SK-N-SH treated with all-trans-retinoic acid at 6 μM for 48 hours (cell line): Measurements from ENCODE around the gene WDR62.
A peak's percentile ranks its signal among the peaks of the same experiment; 100 is the strongest.

Experiments
- ATAC-seq: fragments of 200-7000 bp; cut with Tn5 transposase; 3 replicates; pipeline ENCODE4 v1.9.1; 2020; ENCODE audit warnings: mild to moderate bottlenecking, moderate library complexity
- ARNTL ChIP-seq: fragments of 450-650 bp; formaldehyde crosslinking; IDR thresholded peaks from 2 replicates; pipeline ENCODE4 v1.5.0; 2020; ENCODE audit warnings: low read depth, mild to moderate bottlenecking, moderate library complexity, borderline replicate concordance
- BACH2 ChIP-seq: fragments of 250-450 bp; sonication (Bioruptor Pico); IDR thresholded peaks from 2 replicates; pipeline ENCODE4 v1.9.0; 2021; ENCODE audit warnings: mild to moderate bottlenecking, borderline replicate concordance
- CSDC2 ChIP-seq: fragments of 250-450 bp; sonication (Bioruptor Pico); IDR thresholded peaks from 2 replicates; pipeline ENCODE4 v1.5.0; 2020; ENCODE audit warnings: mild to moderate bottlenecking, moderate library complexity
- CSRNP3 ChIP-seq: fragments of 250-450 bp; sonication (Bioruptor Pico); IDR thresholded peaks from 2 replicates; pipeline ENCODE4 v1.5.1; 2021; ENCODE audit warnings: mild to moderate bottlenecking, moderate library complexity
- ESRRG ChIP-seq: fragments of 250-450 bp; sonication (Bioruptor Pico); IDR thresholded peaks from 2 replicates; pipeline ENCODE4 v1.6.1; 2021; ENCODE audit warnings: mild to moderate bottlenecking
- GLIS3 ChIP-seq: fragments of 250-450 bp; sonication (Bioruptor Pico); IDR thresholded peaks from 2 replicates; pipeline ENCODE4 v1.5.0; 2020; ENCODE audit warnings: mild to moderate bottlenecking, moderate library complexity
- ISL1 ChIP-seq: fragments of 250-450 bp; sonication (Bioruptor Pico); IDR thresholded peaks from 2 replicates; pipeline ENCODE4 v2.1.2; 2022; ENCODE audit warnings: mild to moderate bottlenecking, moderate library complexity
- OSR1 ChIP-seq: fragments of 250-450 bp; sonication (Bioruptor Pico); IDR thresholded peaks from 2 replicates; pipeline ENCODE4 v1.8.0; 2022; ENCODE audit warnings: moderate library complexity, mild to moderate bottlenecking, inconsistent platforms
- PATZ1 ChIP-seq: fragments of 250-450 bp; sonication (Bioruptor Pico); IDR thresholded peaks from 2 replicates; pipeline ENCODE4 v1.8.0; 2020; ENCODE audit warnings: mild to moderate bottlenecking, moderate library complexity, borderline replicate concordance
- PPARA ChIP-seq: fragments of 250-450 bp; sonication (Bioruptor Pico); IDR thresholded peaks from 2 replicates; pipeline ENCODE4 v1.5.0; 2020; ENCODE audit warnings: mild to moderate bottlenecking, borderline replicate concordance
- RARB ChIP-seq: fragments of 250-450 bp; sonication (Bioruptor Pico); IDR thresholded peaks from 2 replicates; pipeline ENCODE4 v1.8.0; 2021; ENCODE audit warnings: mild to moderate bottlenecking, moderate library complexity
- SNAI2 ChIP-seq: fragments of 250-450 bp; sonication (Bioruptor Pico); IDR thresholded peaks from 2 replicates; pipeline ENCODE4 v1.5.0; 2020; ENCODE audit warnings: mild to moderate bottlenecking, moderate library complexity
- TCF4 ChIP-seq: fragments of 250-450 bp; sonication (Bioruptor Pico); IDR thresholded peaks from 2 replicates; pipeline ENCODE4 v1.8.0; 2021; ENCODE audit warnings: mild to moderate bottlenecking, moderate library complexity, borderline replicate concordance
- TOX ChIP-seq: fragments of 250-450 bp; sonication (Bioruptor Pico); IDR thresholded peaks from 2 replicates; pipeline ENCODE4 v1.8.0; 2021; ENCODE audit warnings: mild to moderate bottlenecking, moderate library complexity, borderline replicate concordance
- ZC3H10 ChIP-seq: fragments of 250-450 bp; sonication (Bioruptor Pico); IDR thresholded peaks from 2 replicates; pipeline ENCODE4 v1.5.1; 2021; ENCODE audit warnings: mild to moderate bottlenecking, moderate library complexity
- ZFP3 ChIP-seq: fragments of 250-450 bp; sonication (Bioruptor Pico); IDR thresholded peaks from 2 replicates; pipeline ENCODE4 v1.5.0; 2020; ENCODE audit warnings: mild to moderate bottlenecking, moderate library complexity
- ZFP30 ChIP-seq: fragments of 450-650 bp; formaldehyde crosslinking; IDR thresholded peaks from 2 replicates; pipeline ENCODE4 v1.5.0; 2022; ENCODE audit warnings: mild to moderate bottlenecking, moderate library complexity
- ZNF565 ChIP-seq: fragments of 450-650 bp; formaldehyde crosslinking; conservative IDR thresholded peaks from 2 replicates; pipeline ENCODE4 v1.5.0; 2020; ENCODE audit warnings: low read depth, mild to moderate bottlenecking, moderate library complexity
- ZNF70 ChIP-seq: fragments of 450-650 bp; formaldehyde crosslinking; IDR thresholded peaks from 2 replicates; pipeline ENCODE4 v1.5.0; 2020; ENCODE audit warnings: mild to moderate bottlenecking, moderate library complexity
- ZNF8 ChIP-seq: fragments of 450-650 bp; formaldehyde crosslinking; IDR thresholded peaks from 2 replicates; pipeline ENCODE4 v1.5.0; 2020; ENCODE audit warnings: mild to moderate bottlenecking, moderate library complexity
- TF ChIP-seq, protein P1 (sequence below): fragments of 250-450 bp; sonication (Bioruptor Pico); IDR thresholded peaks from 2 replicates; pipeline ENCODE4 v1.8.0; 2021; ENCODE audit warnings: low read depth, mild to moderate bottlenecking, moderate library complexity, borderline replicate concordance
- TF ChIP-seq, protein P2 (sequence below): fragments of 250-450 bp; sonication (Bioruptor Pico); IDR thresholded peaks from 2 replicates; pipeline ENCODE4 v1.5.0; 2020; ENCODE audit warnings: mild to moderate bottlenecking, moderate library complexity

The WDR62 gene

DNA sequence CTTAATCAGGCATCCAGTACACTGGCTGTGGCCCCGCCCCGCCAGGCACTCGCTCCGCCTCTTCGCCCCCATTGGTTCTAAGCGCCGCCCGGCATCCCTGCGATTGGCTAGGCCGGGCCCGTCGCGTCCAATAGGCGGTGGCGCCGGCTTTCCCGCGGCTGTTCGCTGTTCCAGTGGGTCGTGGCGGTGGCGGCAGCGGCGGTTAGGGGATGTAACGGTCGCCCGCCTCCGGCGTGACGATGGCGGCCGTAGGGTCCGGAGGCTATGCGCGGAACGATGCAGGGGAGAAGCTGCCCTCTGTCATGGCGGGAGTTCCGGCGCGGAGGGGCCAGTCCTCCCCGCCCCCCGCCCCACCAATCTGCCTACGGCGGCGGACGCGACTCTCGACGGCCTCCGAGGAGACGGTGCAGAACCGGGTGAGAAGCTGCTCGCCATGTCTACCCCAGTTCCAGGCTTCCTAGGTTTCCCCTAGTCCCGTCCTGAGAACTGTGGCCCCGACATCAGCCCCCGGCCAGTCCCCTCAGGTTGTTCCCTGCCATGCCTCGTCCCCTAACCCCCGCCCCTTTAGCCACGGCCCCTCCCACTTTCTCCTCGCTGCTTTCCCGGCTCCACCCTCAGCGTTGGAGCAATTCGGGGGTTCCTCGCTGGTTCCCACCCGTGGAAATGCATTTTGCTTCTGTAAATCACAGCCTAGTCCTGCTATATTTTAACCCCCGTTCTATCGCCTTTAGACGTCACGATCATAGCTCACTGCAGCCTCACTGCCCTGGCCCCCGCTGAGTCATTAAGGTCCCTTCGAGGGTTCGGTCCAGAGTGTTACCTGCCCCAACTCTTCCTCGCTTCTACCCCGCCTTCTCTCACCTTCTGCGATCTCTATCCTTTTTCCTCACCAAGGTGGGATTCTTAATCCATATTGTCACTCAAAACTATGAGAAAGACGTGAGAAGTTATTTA is at the start of gene WDR62:
Gene WDR62, plus strand, starts transcription at position 165 of the 954 bp plus-strand sequence. Its CDS starts 75 bp downstream, at position 240.
- ATAC-seq, result peak; percentile 88
- TF ChIP-seq TCF4 (CRISPR knock-in tag) (no peak), ZNF70 (CRISPR knock-in tag) (no peak), CSDC2 (CRISPR knock-in tag) (no peak), ZFP30 (CRISPR knock-in tag) (no peak), CSRNP3 (CRISPR knock-in tag) (no peak), OSR1 (CRISPR knock-in tag) (no peak), BACH2 (CRISPR knock-in tag) (no peak), TOX (CRISPR knock-in tag) (no peak), GLIS3 (no peak), ZNF565 (no peak), ISL1 (CRISPR knock-in tag) (no peak), SNAI2 (no peak), RARB (CRISPR knock-in tag) (no peak), ARNTL (CRISPR knock-in tag) (no peak), ZFP3 (no peak), ZNF8 (no peak), PPARA (CRISPR knock-in tag) (no peak), ZC3H10 (CRISPR knock-in tag) (no peak)
- TF ChIP-seq, protein P1, sequence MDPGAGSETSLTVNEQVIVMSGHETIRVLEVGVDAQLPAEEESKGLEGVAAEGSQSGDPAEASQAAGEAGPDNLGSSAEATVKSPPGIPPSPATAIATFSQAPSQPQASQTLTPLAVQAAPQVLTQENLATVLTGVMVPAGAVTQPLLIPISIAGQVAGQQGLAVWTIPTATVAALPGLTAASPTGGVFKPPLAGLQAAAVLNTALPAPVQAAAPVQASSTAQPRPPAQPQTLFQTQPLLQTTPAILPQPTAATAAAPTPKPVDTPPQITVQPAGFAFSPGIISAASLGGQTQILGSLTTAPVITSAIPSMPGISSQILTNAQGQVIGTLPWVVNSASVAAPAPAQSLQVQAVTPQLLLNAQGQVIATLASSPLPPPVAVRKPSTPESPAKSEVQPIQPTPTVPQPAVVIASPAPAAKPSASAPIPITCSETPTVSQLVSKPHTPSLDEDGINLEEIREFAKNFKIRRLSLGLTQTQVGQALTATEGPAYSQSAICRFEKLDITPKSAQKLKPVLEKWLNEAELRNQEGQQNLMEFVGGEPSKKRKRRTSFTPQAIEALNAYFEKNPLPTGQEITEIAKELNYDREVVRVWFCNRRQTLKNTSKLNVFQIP, result no peak
- TF ChIP-seq, protein P2, sequence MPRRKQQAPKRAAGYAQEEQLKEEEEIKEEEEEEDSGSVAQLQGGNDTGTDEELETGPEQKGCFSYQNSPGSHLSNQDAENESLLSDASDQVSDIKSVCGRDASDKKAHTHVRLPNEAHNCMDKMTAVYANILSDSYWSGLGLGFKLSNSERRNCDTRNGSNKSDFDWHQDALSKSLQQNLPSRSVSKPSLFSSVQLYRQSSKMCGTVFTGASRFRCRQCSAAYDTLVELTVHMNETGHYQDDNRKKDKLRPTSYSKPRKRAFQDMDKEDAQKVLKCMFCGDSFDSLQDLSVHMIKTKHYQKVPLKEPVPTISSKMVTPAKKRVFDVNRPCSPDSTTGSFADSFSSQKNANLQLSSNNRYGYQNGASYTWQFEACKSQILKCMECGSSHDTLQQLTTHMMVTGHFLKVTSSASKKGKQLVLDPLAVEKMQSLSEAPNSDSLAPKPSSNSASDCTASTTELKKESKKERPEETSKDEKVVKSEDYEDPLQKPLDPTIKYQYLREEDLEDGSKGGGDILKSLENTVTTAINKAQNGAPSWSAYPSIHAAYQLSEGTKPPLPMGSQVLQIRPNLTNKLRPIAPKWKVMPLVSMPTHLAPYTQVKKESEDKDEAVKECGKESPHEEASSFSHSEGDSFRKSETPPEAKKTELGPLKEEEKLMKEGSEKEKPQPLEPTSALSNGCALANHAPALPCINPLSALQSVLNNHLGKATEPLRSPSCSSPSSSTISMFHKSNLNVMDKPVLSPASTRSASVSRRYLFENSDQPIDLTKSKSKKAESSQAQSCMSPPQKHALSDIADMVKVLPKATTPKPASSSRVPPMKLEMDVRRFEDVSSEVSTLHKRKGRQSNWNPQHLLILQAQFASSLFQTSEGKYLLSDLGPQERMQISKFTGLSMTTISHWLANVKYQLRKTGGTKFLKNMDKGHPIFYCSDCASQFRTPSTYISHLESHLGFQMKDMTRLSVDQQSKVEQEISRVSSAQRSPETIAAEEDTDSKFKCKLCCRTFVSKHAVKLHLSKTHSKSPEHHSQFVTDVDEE (CRISPR knock-in tag), result no peak

DNA sequence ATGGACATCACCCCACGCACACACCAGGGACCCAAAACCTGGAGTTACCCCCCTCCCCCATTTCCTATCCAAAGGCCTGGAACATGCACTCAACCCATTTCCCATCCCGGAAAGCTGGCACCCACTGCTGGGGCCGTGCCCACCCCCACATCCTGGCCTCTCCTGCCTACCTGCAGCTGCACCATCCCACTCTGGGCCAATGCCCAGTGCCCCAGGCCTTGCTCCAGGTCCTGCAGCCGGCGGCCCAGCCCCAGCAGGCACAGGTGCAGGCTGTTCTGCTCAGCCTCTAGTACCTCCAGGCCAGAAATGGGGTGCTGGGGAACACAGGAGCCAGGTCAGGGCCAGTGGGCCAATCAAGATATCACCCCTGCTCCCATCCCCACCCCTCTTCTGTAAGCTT is 47.7 kb upstream of the WDR62 start:
- TF ChIP-seq, protein P1, result no peak
- TF ChIP-seq TOX (CRISPR knock-in tag) (no peak), ZFP3 (no peak), SNAI2 (no peak), ZC3H10 (CRISPR knock-in tag) (no peak), RARB (CRISPR knock-in tag) (no peak), TCF4 (CRISPR knock-in tag) (no peak), ESRRG (CRISPR knock-in tag) (no peak), ISL1 (CRISPR knock-in tag) (no peak), ZNF70 (CRISPR knock-in tag) (no peak), PPARA (CRISPR knock-in tag) (no peak)
- no peak for ATAC-seq

DNA sequence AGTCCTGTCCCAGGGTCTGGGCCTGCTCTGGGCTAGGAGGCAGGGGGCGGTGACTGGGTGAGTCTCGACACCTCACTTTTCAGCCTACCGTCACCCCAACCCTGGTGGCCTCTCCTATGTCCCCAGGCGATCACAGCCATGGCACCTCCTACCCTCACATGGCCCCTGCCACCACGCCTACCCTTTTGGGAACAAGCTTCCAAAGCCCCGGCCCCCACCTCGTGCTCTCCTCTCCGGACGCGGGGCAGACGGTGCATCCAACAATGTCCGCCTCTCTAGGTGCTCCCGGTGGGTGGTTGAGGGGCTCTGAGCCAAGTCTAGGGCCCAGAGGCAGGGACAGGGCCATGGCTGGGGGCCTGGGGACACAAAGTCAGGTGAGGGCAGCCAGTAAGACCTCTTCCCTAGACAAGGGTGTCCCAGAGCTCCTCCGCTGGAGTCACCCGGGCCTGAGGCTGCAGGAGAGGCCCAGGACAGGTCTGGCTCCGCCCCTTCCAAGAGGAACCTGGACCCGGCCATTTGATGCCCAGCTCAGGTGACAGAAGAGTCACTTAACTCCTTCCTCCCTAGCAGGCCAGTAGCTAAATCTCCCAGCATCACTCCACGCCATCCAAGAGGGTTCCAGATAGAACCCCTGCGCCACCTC is 46.2 kb upstream of the WDR62 start, which contains the start of gene SYNE4:
Gene SYNE4, minus strand, starts transcription at position 478 of the 643 bp plus-strand sequence. Its CDS starts 132 bp downstream, at position 346.
- ATAC-seq, result no peak
- TF ChIP-seq PATZ1 (CRISPR knock-in tag), result no peak
- TF ChIP-seq, protein P2 (CRISPR knock-in tag), result no peak
- no peak for TF ChIP-seq ZFP30 (CRISPR knock-in tag)
- TF ChIP-seq ZNF565, result no peak
- TF ChIP-seq ZFP3, result no peak
- TF ChIP-seq ZC3H10 (CRISPR knock-in tag), result no peak
- no peak for TF ChIP-seq SNAI2
- no peak for TF ChIP-seq ISL1 (CRISPR knock-in tag)
- TF ChIP-seq ESRRG (CRISPR knock-in tag), result no peak
